Parathyroid adenoma (tissue), 2 donors: ENCODE measurements around the gene MYH6.
"Not testable (repeated sequence)": the region's sequence is repeated elsewhere in the genome, so short reads cannot be mapped to it uniquely, and the experiment has no call there.

Source experiments
- H2AFZ ChIP-seq: fragments of 300-600 bp; sonication (generic); one replicate; pipeline ENCODE4 v1.7.0; 2017; ENCODE audit warnings: antibody characterized with exemption, mild to moderate bottlenecking
- H3K27ac ChIP-seq: fragments of 300-600 bp; sonication (generic); one replicate; pipeline ENCODE4 v1.7.0; 2017
- H3K27me3 ChIP-seq: fragments of 300-600 bp; sonication (generic); one replicate; pipeline ENCODE4 v1.7.0; 2017; ENCODE audit warnings: low read length; ENCODE audit not compliant: control insufficient read depth, insufficient read depth
- H3K36me3 ChIP-seq: fragments of 300-600 bp; sonication (generic); one replicate; pipeline ENCODE4 v1.7.0; 2017; ENCODE audit warnings: low read length; ENCODE audit not compliant: control insufficient read depth, insufficient read depth
- H3K4me1 ChIP-seq: fragments of 300-600 bp; sonication (generic); one replicate; pipeline ENCODE4 v1.7.0; 2017; ENCODE audit warnings: control low read depth
- H3K4me2 ChIP-seq: fragments of 300-600 bp; sonication (generic); one replicate; pipeline ENCODE4 v1.7.0; 2017; ENCODE audit warnings: low read length
- H3K4me3 ChIP-seq: fragments of 300-600 bp; sonication (generic); one replicate; pipeline ENCODE4 v1.7.0; 2017; ENCODE audit warnings: low read depth, low read length
- H3K79me2 ChIP-seq: fragments of 300-600 bp; sonication (generic); one replicate; pipeline ENCODE4 v1.7.0; 2017; ENCODE audit warnings: control low read depth
- H3K9ac ChIP-seq: fragments of 300-600 bp; sonication (generic); one replicate; pipeline ENCODE4 v1.7.0; 2017; ENCODE audit warnings: mild to moderate bottlenecking
- H3K9me3 ChIP-seq: fragments of 300-600 bp; sonication (generic); one replicate; pipeline ENCODE4 v1.7.0; 2017; ENCODE audit warnings: low read length; ENCODE audit not compliant: control insufficient read depth
- TF ChIP-seq, protein P1 (sequence below): fragments of 300-600 bp; sonication (generic); IDR thresholded peaks from one replicate; pipeline ENCODE4 v1.7.0; 2017; ENCODE audit warnings: antibody characterized with exemption, mild to moderate bottlenecking
- donor health status: primary hyperparathyroidism.

The MYH6 gene

DNA sequence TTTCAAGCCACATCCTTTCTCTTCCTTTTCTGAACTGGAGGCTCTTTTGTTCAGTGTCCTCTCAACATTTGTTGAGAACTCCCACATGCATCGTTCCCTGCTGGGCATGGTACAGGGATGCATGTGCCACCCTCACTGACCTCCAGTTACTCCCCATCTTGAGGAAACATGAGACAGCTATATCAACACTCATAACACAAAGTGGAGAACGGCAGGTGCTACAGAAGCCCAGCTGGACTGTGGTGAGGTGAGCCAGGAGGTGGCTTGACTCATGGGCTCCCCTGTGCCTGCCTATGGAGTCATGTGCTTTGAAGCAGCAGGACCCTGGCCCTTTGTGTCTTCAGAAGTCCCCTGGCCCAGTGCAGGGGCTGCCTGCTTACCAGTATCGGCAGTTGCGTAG lies 9.7 kb downstream of the MYH6 start:
- H3K9ac ChIP-seq: no peak overlapping the region
- H3K9me3 ChIP-seq: no peaks in the 10 kb centered on the region
- H3K27me3 ChIP-seq: no peaks in the 10 kb centered on the region
- H3K4me2 ChIP-seq: no peak overlapping the region
- no peak overlapping the region for H3K4me3 ChIP-seq
- no peak overlapping the region for H2AFZ ChIP-seq
- no peak overlapping the region for H3K27ac ChIP-seq
- no peaks in the 10 kb centered on the region for H3K79me2 ChIP-seq
- no peaks in the 10 kb centered on the region for H3K4me1 ChIP-seq
- no peaks in the 10 kb centered on the region for H3K36me3 ChIP-seq
- TF ChIP-seq, protein P1, sequence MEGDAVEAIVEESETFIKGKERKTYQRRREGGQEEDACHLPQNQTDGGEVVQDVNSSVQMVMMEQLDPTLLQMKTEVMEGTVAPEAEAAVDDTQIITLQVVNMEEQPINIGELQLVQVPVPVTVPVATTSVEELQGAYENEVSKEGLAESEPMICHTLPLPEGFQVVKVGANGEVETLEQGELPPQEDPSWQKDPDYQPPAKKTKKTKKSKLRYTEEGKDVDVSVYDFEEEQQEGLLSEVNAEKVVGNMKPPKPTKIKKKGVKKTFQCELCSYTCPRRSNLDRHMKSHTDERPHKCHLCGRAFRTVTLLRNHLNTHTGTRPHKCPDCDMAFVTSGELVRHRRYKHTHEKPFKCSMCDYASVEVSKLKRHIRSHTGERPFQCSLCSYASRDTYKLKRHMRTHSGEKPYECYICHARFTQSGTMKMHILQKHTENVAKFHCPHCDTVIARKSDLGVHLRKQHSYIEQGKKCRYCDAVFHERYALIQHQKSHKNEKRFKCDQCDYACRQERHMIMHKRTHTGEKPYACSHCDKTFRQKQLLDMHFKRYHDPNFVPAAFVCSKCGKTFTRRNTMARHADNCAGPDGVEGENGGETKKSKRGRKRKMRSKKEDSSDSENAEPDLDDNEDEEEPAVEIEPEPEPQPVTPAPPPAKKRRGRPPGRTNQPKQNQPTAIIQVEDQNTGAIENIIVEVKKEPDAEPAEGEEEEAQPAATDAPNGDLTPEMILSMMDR: no peak

DNA sequence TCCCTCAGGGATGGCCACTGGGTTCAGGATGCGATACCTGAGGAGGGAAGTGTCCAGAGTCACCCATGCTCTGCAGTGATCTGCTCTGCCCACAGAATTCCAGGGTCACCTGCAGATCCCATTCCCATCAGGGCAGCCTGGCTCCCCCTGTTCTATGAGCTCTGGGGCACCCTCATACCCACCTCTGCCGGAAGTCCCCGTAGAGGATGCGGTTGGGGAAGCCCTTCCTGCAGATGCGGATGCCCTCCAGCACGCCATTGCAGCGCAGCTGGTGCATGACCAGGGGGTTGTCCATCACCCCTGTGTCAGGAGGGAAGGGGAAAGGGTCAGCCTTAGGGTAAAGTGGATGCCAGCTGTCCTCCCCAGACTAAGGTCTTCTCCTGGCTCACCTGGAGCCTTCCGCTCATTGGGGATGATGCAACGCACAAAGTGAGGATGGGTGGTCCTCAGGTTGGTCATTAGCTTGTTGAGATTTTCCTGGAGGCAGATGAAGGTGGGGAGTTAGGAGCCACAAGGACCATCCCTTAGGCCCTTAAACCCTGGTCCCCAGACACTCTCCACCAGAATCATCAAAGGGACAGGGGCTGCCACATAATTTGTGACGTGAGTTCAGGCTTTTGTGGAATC lies 11.2 kb downstream of the MYH6 start:
- Histone ChIP-seq H3K27ac (no peak overlapping the region), H2AFZ (no peak overlapping the region), H3K9ac (no peak overlapping the region), H3K4me2 (no peak overlapping the region), H3K79me2 (no peaks in the 10 kb centered on the region), H3K36me3 (no peaks in the 10 kb centered on the region), H3K27me3 (no peaks in the 10 kb centered on the region), H3K4me3 (no peak overlapping the region), H3K4me1 (no peaks in the 10 kb centered on the region), H3K9me3 (no peaks in the 10 kb centered on the region)
- TF ChIP-seq, protein P1: no peak

DNA sequence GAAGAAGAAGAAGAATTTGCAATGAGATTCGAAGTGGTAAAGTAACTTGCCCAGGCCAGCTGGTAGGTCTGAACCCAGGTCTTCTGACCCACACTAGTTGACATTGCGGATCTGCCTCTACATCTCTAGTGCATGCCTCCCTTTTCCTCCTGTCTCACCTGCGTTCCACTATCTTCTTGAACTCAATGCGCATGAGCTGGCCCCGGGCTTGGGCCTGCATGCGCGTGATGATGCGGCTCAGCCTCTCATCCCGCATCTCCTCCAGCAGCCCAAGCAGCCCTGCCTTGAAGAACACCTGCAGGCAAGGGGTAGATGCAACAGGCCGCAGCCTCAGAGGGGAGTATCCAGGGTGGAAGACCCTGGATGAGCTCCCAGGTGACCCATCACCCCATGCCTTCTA lies 11.9 kb downstream of the MYH6 start:
- H3K4me3 ChIP-seq: no peak overlapping the region
- no peak overlapping the region for H3K27ac ChIP-seq
- H3K27me3 ChIP-seq: no peaks in the 10 kb centered on the region
- H2AFZ ChIP-seq: no peak overlapping the region
- H3K9ac ChIP-seq: no peak overlapping the region
- TF ChIP-seq, protein P1: no peak
- no peaks in the 10 kb centered on the region for H3K36me3 ChIP-seq
- H3K9me3 ChIP-seq: no peaks in the 10 kb centered on the region
- H3K4me2 ChIP-seq: no peak overlapping the region
- no peaks in the 10 kb centered on the region for H3K4me1 ChIP-seq
- no peaks in the 10 kb centered on the region for H3K79me2 ChIP-seq

DNA sequence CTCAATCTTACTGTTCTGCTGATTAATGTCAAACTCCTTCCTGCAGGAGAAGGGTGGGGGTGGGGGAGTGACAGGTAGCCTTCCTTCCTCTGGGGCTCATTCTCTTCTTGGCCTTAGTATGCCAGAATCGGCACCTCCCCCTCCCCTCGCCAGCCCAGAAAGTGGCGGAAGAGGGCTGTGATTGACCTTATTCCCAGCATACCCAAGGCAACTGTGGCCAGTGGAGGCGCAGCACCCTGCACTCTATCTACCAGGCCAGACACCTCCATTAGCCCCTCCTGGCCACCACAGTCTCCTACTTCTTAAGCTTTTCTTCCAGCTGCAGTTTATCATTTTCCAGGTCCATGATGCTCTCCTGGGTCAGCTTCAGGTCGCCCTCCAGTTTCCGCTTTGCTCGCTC lies 15.5 kb downstream of the MYH6 start:
- Histone ChIP-seq H3K9me3 (no peaks in the 10 kb centered on the region), H3K36me3 (no peaks in the 10 kb centered on the region), H3K4me2 (no peak overlapping the region), H3K4me3 (no peak overlapping the region), H3K27ac (no peak overlapping the region), H3K4me1 (no peaks in the 10 kb centered on the region), H2AFZ (no peak overlapping the region), H3K79me2 (no peaks in the 10 kb centered on the region), H3K9ac (no peak overlapping the region), H3K27me3 (no peaks in the 10 kb centered on the region)
- TF ChIP-seq, protein P1: no peak

DNA sequence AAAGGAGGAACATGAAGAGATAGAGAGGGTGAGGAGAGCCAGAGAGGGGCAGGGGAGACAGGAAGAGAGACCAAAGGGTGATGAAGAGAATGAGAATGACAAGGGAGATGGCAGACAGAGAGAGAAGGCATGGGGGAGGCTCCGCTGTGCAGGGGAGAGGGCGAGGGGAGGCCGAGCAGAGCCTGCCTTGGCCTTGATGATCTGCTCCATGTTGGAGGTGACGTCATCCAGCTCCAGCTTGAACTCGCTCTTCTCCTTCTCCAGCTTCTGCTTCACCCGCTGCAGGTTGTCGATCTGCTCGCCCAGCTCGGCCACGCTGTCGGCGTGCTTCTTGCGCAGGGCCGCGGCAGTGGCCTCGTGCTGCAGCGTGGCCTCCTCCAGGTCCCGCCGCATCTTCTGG lies 18.2 kb downstream of the MYH6 start:
- not testable (repeated sequence) for H3K36me3 ChIP-seq, H3K4me3 ChIP-seq, H3K9ac ChIP-seq, H2AFZ ChIP-seq, H3K27ac ChIP-seq, H3K9me3 ChIP-seq, H3K27me3 ChIP-seq, H3K4me2 ChIP-seq, H3K4me1 ChIP-seq, H3K79me2 ChIP-seq
